NCI-H2029 (cell line): ENCODE measurements around the gene RSPO3.
"Not testable (repeated sequence)": the region's sequence is repeated elsewhere in the genome, so short reads cannot be mapped to it uniquely, and the experiment has no call there.

Experiments used
- DNase-seq: peaks from one replicate; lab custom pipeline; 2025; lab: John Stamatoyannopoulos, UW

RSPO3 gene, protein sequence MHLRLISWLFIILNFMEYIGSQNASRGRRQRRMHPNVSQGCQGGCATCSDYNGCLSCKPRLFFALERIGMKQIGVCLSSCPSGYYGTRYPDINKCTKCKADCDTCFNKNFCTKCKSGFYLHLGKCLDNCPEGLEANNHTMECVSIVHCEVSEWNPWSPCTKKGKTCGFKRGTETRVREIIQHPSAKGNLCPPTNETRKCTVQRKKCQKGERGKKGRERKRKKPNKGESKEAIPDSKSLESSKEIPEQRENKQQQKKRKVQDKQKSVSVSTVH

DNA sequence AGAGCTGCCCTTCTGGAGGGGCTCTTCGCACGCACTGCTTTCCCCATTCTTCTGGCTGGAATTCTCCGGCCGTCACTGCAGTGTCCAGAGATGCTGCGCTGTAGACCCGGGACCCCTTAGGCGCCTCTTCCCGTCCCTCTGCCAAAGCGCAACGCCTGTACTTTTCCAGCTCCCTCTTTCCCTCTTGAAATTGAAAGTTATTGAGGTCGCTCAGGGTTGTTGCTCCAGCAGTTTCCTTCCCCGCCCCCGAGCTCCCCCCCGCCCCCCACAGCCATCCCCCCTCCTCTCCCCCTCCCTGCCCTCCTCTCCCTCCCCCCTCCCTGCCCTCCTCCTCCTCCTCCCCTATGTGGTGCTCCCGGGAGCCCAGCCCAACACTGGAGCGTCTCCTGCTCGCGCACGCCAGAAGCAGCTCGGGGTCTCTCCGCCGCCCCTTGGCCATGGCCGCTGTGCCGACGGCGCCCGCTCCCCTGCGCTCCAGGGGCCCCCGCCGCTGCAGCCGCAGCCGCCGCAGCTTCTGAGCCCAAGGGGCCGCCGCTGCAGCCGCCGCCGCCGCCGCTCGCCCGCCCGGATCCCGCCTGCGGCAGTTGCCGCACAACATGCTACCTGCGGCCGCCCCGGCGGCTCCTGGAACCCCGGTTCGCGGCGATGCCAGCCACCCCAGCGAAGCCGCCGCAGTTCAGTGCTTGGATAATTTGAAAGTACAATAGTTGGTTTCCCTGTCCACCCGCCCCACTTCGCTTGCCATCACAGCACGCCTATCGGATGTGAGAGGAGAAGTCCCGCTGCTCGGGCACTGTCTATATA, at the start of gene RSPO3:
RSPO3 (plus strand) TSS at position 374 of the 804 bp plus-strand sequence. CDS start 522 bp downstream, outside the sequence.
- no peak for DNase-seq

DNA sequence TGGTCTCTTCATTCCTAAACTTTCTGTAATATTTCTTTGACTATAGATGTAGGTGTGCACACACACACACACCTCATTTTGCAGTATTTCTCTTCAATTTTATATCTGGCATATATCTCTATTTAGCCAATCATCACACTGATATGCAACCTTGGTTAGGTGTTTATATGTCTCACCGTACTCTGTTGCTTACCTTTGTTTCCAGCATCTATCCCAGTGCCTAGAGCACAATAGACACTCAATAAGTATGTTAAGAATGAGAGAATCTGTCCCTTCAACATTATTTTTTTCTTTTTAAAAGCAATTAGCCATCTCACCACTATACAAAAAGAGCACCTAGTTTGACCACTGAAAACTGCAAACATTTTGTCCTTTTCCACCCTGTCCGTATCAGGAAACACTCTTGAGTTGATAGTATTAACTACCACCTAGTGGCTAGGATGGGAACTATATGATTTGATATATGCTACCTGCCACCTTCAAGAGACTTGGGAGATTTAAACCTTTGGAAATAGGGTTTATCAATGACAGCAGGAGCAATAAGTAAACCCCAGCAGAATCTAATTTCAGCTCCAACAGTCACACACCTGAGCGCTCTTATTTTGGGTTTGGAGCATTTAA, 48.7 kb upstream of the RSPO3 start:
- DNase-seq = peak; percentile 6

DNA sequence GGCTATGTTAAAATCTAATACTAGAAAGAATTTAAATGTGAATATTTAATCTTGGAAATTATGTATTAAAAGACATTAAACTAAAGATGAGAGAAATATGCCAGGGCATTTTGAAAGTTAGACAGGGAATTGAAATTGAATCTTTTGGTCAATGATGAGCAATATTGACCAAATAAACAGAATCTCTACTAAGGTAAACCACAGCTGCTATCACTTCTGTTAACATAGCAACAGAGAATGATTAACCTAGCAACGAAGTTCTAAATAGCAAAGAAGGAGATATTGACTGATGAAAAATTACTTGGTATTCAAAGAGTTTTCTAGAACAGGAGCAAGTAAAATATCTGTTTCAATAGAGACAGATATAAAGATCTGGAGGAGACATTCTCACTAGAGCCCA, 45.2 kb upstream of the RSPO3 start:
- no peak for DNase-seq

DNA sequence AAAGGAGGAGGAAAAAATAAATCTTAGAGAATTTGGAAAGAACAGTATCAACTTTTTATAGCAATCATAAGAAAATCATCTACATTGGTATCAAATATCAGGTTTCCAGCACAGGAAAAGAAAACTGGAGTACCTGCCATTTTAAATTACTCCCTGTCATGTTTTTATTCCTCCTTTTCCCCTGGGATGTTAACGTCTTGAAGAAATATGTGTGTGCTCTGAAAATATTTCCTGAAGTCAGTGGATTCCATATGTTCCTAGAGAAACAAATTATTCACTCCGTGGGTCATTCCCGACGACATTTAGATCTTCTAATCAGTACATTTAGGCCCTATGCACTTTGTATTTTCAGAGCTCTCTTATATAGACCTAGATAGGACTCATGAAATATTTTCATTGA, 42.0 kb upstream of the RSPO3 start:
- DNase-seq = no peak

DNA sequence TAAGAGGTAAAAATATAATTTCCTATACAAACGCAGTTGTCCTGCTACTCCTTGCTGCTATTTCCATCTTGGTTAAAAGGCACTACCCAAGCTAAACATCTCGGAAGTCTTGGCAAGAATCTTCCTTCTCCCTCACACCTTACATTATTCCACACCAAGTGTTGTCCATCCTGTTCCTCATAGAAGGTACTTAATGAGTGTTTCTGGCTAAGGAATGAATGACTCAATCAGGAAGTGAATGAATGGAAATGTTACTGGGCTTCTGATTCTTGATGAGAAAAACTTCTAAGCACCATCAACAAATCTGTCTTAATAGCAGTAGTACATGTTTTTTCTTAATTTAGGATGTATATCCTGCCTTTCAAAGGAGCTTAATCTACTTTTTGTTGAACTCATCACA, 40.6 kb upstream of the RSPO3 start:
- DNase-seq = no peak

DNA sequence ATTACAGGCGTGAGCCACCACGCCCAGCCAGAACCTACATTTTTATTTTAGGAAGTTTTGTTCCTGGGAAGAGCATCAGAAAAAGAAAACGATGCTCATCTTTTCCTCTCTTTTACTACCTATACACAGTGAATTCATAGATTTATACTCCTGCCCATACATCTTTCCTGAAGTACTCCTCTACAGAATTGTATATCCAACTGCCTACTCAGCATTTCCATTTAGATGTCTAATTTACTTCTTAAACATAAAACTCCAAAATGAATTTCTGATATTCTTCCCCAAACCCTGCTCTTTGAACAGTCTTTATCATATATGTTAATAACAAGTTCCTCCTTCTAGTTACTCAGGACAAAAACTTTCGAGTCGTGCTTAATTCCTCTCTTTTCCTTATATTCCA, 39.8 kb upstream of the RSPO3 start:
- DNase-seq = no peak

DNA sequence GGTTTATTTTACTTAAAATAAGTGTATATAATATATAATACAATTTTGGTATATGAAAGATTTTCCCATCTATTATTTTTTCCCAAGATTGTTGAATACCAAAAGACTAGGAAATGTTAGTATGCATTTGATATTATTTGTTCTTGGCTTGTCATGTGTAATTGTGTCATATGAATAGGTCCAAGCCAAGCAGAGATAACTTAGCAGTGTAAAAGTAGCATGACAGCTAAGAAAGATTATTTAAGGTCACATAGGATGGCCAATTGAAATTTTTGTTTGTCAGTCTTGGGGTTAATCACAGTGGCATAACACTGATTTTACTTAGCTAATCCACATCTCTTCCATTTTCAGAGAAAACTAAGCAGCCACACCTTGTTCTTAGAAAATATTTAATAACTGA, 38.8 kb upstream of the RSPO3 start:
- no peak for DNase-seq

DNA sequence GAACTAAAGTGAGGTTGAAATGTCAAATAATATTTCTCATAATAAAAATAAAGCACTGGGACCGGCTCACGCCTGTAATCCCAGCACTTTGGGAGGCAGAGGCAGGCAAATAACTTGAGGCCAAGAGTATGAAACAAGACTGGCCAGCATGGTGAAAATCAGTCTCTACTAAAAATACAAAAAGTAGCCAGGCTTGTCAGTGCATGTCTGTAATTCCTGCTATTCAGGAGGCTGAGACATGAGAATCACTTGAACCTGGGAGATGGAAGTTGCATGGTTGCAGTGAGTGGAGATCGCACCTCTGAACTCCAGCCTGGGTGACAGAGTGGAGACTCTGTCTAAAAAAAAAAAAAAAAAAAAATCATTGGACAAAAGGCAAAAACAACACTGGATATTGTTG, 38.4 kb upstream of the RSPO3 start:
- no peak for DNase-seq

DNA sequence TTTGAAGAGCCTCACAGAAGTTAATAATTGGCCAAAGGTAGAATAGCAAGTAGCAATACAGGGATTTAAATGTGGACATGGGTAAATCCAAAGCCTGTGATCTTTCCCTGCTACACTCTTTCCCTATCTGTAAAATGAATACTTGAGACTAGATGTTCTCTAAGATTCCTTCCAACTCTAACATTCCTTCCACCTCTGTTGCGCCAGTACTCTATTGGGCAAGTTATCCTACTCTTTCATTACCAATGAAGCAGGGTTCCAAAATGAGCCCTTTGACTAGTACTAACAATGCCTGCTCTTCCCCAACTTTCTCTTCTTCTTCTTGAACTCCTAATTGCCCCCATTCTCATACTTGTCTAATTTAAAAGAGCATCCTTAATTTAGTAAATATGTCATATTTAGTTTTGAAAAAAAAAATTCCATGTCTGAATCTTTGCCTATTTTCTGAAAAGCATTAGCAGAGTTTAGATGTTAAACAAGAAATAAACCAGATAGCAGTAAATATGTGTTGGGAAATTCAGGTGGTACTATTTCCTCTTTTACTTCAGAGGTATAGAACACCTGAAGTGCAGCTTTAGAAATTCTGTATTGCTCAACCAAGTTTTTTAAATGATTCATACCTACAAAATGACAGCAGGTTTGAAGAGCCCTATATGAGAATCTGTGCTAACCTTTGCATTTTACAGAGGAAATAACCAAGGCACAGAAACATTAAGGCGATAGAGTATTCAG, 35.1 kb upstream of the RSPO3 start:
- DNase-seq = no peak

DNA sequence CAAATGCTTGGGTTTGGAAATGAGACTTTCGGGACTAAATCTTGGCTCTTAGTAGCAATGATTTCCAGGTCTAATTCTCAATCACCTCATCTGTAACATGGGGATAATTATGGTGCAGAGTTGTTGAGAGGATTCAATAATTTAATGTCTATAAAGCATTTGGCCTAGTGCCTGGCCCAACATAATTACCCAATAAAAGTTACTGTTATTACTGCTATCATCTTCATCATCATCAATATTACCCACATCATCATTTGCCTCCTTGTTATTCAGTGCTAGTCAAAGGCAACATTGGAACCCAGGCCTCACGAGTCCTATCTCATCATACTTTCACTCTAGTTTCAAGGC, 34.5 kb upstream of the RSPO3 start:
- DNase-seq = no peak

DNA sequence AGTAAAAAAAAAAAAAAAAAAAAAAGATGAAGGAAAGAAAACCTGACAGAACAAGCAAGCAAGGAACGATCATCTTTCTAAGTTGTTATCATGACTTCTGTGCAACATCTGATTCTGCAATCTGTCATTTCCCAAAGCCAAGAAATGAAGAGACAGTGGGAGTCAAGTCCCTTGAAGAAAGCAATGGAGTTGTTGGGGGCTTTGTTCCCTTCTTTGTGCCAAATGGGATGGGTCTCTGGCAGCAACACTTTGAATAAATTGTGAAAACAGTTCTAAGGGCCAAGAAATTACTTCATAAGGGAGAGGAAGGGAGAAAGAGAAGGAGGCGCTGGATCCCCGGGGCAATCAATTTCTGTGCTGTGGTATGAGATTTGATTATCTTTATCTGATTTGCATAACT, 33.3 kb upstream of the RSPO3 start:
- no peak for DNase-seq

DNA sequence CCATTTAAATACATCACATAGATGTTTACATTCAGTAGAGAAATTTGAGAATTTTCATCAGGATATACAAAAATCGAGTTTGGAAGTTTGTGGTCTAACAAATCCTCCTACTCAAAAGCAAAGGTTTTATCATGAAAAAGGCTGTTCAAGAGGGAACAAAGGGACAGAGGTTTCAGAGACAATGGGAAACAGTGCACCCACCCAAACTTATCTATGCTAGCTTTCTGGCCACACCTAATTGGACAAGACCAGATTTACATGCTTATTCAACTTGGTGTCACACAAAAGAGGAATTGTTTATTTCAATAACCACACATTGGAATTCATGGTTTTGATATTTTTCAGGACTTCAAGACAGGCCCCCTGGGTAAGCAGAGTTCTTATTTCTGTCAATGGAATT, 28.4 kb upstream of the RSPO3 start:
- DNase-seq = no peak

DNA sequence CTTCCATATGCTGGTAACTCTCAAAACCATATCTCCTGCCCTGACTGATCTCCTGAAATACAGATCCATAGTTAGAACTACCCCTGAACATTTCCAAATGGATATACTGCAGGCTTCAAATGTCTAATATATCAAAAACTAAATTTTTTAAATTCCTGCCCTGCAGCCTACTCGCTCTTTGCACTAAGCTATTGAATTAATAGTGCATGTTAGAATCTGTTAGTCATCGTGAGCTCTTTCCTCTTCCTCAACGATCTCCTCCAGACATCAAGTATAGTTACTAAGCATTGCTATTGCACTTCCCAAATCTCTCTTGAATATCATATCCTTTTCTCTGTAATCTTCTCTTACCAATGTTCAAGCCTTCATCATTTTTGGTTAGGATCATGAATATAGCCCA, 26.0 kb upstream of the RSPO3 start:
- DNase-seq = no peak

DNA sequence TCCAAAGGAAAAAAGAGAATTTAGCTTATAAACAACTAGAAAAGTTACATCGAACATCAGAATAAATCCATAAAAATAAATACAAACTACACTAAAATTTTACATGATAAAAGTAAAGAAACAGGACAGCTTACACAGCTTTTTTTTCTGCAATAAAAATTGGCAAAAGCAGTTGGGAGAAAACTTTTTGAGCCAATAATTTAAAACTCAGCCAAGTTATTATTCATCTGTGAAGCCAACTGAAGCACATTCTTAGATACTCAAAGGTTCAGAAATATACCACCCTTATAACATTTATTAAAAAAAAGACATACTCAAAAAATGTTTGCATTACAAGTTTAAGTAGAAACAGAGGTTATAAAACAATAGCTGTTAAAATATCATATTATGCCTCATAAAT, 23.7 kb upstream of the RSPO3 start:
- no peak for DNase-seq

DNA sequence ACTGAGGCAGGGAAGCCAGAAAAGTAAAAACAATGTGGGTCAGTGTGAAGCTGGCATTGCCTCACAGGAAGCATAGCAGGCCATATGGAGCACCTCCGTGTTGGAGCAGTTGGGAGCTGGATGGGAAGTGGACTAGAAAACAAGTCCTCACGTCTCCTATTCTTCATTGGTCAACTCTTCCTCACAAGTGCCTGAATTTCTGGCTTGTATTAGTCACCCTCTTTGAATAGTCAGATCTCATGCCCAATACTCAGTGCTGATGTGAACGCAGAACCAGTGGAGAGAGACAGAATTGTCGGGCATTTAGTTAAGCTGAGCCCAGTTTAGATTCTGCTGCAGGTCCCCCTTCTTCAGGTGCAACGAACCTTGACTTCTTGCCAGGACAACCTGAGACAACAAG, 22.3 kb upstream of the RSPO3 start:
- no peak for DNase-seq

DNA sequence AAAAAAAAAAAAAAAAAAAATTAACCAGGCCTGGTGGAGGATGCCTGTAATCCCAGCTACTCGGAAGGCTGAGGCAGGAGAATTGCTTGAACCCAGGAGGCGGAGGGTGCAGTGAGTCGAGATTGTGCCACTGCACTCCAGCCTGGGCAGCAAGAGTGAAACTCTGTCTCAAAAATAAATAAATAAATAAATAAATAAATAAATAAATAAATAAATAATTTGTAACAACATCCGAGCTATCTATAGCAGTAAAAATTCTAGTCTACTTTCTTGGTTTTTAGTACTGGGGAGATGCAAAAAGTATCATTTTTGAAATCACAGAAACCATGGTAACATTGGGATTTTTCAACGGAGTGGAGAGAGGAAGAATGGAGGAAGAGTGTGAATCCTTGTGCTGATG, 21.0 kb upstream of the RSPO3 start:
- DNase-seq = not testable (repeated sequence)

DNA sequence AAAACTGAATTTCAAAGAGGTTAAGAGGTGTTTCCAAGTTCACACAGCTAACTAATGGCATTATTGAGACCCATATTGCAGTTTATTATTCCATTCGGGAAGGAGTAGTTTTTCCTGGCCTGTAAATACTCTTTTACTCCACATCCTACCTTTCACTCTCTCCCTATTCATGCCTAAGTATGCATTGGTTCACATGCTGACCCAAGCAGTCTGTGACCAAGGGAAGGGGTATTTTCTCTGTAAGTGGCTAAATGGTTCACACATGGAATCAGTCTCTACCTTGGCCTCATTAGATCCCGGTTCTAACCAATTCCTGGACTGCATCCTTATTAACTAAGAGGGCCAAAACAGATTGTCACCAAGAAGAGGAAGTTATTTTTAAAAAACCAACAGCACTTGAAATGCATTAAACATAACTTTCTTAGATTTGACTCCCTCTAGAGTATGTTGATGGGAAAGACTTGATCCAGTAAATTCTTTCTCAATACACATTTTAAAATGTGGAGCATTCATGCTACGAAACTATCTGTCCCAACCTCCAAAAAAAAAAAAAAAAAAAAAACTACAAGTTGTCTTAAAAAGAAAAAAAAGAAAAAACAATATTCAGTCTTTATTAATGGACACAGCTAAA, 17.8 kb upstream of the RSPO3 start:
- no peak for DNase-seq

DNA sequence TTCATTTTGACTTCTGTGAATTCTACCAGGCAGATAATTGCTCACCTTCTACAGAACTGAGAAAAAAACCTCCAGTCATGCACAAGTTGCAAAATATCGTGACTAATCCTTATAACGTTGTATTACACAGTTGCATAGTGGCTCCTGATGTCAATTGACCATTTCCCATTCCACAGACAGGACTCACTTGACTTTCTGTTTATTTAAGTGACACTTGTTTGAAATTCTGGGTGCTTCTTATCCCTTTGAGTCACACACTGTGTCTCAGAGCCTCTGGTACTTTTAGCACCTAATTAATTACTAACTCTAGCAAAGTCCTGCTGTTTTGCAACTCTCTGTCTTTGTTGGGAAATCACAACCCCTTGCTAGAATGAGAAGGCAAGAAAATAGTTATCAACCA, 16.2 kb upstream of the RSPO3 start:
- no peak for DNase-seq

DNA sequence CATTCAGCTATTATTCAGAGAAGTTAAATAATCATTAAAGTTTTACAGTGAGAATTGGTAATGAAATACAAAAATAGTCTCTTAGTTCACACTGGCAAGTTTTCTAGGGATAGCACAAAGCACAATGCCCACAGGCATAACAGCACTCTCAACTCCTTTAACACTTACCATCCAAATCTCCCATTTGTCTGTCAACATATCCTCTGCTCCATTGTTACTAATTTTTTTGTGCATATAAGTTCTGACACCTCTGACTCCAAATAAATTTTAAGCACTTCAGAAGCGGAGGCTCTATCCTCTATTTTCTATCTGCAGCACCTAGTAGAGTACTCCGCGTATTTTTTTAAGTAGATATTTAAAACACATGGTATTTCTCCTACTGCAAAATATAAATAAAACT, 15.6 kb upstream of the RSPO3 start:
- DNase-seq = no peak

DNA sequence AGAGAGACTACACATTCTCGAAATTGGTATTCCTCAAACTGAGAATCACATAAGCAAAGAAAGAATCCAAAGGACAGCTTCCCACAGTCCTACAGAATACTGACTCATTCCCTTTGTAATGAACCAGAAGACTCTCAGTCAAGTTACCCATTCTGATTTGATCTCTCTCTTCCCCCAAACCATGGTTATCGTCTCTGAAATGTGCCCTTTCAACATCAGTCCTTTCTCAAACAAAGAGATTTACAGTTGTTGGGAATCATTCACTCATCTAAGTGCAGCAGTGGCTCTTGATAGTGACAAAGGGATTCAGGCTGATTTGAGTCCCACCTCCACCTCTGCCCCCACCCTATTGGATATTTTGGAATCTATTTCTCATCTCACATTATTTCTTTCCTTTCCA, 15.0 kb upstream of the RSPO3 start:
- DNase-seq = no peak

DNA sequence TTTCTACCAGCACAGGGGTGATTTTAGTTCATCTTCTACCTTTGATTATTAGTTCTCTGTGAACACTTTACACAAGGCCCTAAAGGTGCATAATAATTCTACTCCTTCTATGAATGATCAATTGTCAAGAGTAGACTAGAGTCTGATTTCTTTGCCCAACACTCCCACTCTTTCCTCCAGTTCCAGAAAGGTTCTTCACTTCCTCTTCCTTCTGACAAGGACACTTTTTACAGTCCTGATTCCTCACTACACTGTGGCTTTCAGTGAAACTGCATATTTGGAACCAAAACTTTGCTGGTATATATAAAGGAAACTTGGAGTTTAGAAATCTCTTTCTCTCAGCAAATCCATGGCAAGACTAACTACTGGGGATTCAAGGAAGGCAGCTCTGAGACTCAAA, 10.6 kb upstream of the RSPO3 start:
- no peak for DNase-seq

DNA sequence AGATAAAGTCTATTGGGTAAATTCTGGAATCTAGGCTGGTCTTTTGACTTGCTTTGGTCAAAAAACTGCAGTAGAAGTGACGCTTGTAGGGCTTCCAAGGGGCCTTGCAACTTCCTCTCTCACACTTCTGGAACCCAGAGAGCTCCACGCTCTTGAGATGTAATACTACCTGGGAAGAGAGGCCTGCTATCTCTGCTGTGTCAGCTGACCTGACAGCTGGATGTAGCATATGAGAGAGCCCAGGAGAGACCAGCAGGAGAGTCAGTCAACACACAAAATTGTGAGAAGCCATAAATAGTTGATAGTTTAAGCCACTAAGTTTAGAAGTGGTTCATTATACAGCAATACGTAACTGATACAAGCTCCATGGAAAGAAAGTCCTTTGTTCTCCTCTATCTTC, 7.8 kb upstream of the RSPO3 start:
- no peak for DNase-seq
